Fibroblast of lung (primary cell): ENCODE data around the gene OR8D4. TPM values are rescaled to one million over a fixed set of nuclear protein-coding genes. Genes with fewer than 3 reads are reported as not detected.

Experiments used
- DNase-seq, 2 donors: peaks; one replicate each; pipeline versions ENCODE4 v3.0.0 to v3.0.0-alpha.2; 2010; ENCODE audit warnings: low read depth in 2 of 2
- H2AFZ ChIP-seq: 2 replicates; pipeline ENCODE4 v1.5.1; 2012; ENCODE audit warnings: low read length, control low read depth, inconsistent platforms
- H3K27ac ChIP-seq: 2 replicates; pipeline ENCODE4 v1.5.1; 2011; ENCODE audit warnings: low read length, control low read depth; ENCODE audit not compliant: insufficient read depth
- H3K27me3 ChIP-seq: 2 replicates; pipeline ENCODE4 v1.5.1; 2011; ENCODE audit warnings: mild to moderate bottlenecking, low read length; ENCODE audit not compliant: control insufficient read depth, insufficient read depth
- H3K36me3 ChIP-seq: 2 replicates; pipeline ENCODE4 v1.5.1; 2011; ENCODE audit warnings: low read length; ENCODE audit not compliant: control insufficient read depth, insufficient read depth
- H3K4me1 ChIP-seq: 2 replicates; pipeline ENCODE4 v1.5.1; 2011; ENCODE audit warnings: low read length; ENCODE audit not compliant: control insufficient read depth, insufficient read depth; ENCODE audit errors: extremely low read depth
- H3K4me2 ChIP-seq: 2 replicates; pipeline ENCODE4 v1.5.1; 2011; ENCODE audit warnings: low read length, control low read depth; ENCODE audit not compliant: insufficient read depth; ENCODE audit errors: extremely low read depth
- H3K4me3 ChIP-seq, 4 experiments: fragments of 200-600 bp in 1 of 4; sonication (generic) in 1 of 4; replicated peaks in 1 of 4; 2 replicates each; pipeline ENCODE4 v1.5.1; 2011 to 2016; ENCODE audit warnings: low read length in 4 of 4, low read depth in 3 of 4, mild to moderate bottlenecking in 3 of 4, control low read depth in 2 of 4, inconsistent platforms in 1 of 4, mixed read lengths in 1 of 4; ENCODE audit not compliant: insufficient read depth in 1 of 4; ENCODE audit errors: control extremely low read depth in 1 of 4
- H3K79me2 ChIP-seq: 2 replicates; pipeline ENCODE4 v1.5.1; 2012; ENCODE audit warnings: mild to moderate bottlenecking, low read length, inconsistent platforms; ENCODE audit not compliant: control insufficient read depth, insufficient read depth
- H3K9ac ChIP-seq: 2 replicates; pipeline ENCODE4 v1.5.1; 2011; ENCODE audit warnings: mild to moderate bottlenecking, low read length, control low read depth; ENCODE audit not compliant: insufficient read depth
- H3K9me3 ChIP-seq: 2 replicates; pipeline ENCODE4 v1.5.1; 2012; ENCODE audit warnings: low read depth, low read length; ENCODE audit not compliant: control insufficient read depth, insufficient read depth
- H4K20me1 ChIP-seq: 2 replicates; pipeline ENCODE4 v1.5.1; 2011; ENCODE audit warnings: low read length; ENCODE audit not compliant: control insufficient read depth, insufficient read depth; ENCODE audit errors: extremely low read depth
- CTCF ChIP-seq, 2 donors: IDR thresholded peaks in 1 of 2; conservative IDR thresholded peaks in 1 of 2; 1 replicate in 1 of 2; 2 replicates in 1 of 2; pipeline ENCODE4 v1.5.1; 2011 to 2012; ENCODE audit warnings: low read length in 2 of 2, control low read depth in 1 of 2, inconsistent platforms in 1 of 2, low read depth in 1 of 2, mild to moderate bottlenecking in 1 of 2
- EZH2 ChIP-seq: IDR thresholded peaks from 2 replicates; pipeline ENCODE4 v1.5.1; 2012; ENCODE audit warnings: low read length, control low read depth, mild to moderate bottlenecking; ENCODE audit errors: missing control alignments
- polyA plus RNA-seq, 2 donors: library from polyadenylated mRNA; depleted of rRNA in 1 of 2; stranded (reverse) in 1 of 2; unstranded in 1 of 2; fragments of >200 nt; gene quantifications; 2 replicates each; pipeline ENCODE4 v1.2.1, GENCODE V29; 2011 to 2012; ENCODE audit warnings: missing spikeins in 1 of 2
- total RNA-seq: library from RNA; depleted of rRNA; stranded (reverse); fragments of >200 nt; gene quantifications from 2 replicates; pipeline ENCODE4 v1.2.1, GENCODE V29; 2014

OR8D4 gene
- total and polyA plus RNA-seq, 2 donors (not counting 1 experiment from before 2014, with no cell fraction given) = not detected

- Histone ChIP-seq H3K4me2 (no peak overlapping the region), H3K36me3 (no peaks in the 10 kb centered on the region), H3K79me2 (no peaks in the 10 kb centered on the region), H3K4me3 (no peak overlapping the region), H4K20me1 (no peaks in the 10 kb centered on the region), H3K27me3 (no peaks in the 10 kb centered on the region), H3K4me1 (no peaks in the 10 kb centered on the region), H3K9me3 (no peaks in the 10 kb centered on the region), H3K27ac (no peak overlapping the region), H2AFZ (no peak overlapping the region), H3K9ac (no peak overlapping the region)
- TF ChIP-seq CTCF (conservative IDR thresholded peaks at IDR 0.05 in 1 of 2, IDR thresholded peaks at IDR 0.05 in 1 of 2; ENCODE audit: low read depth in 1 of 2, low read length in 2 of 2) = no peak
- TF ChIP-seq EZH2 = no peak
- no peak for DNase-seq
Measured at GRCh38 chr11:123880912-123881311, 21.1 kb upstream of the OR8D4 start.

GRCh38 chr11:123885570-123885969 lies 16.4 kb upstream of the OR8D4 start, which contains the start of gene TMEM225:
Gene TMEM225 (minus strand): TSS chr11:123885670. CDS start chr11:123885425, 245 bp downstream.
- H4K20me1 ChIP-seq = no peaks in the 10 kb centered on the region
- H3K4me3 ChIP-seq = no peak within 1 kb of the TSS
- no peak within 1 kb of the TSS for H3K9ac ChIP-seq
- H3K27ac ChIP-seq = no peak within 1 kb of the TSS
- no peak within 1 kb of the TSS for H3K4me2 ChIP-seq
- DNase-seq = no peak
- no peaks in the 10 kb centered on the region for H3K27me3 ChIP-seq
- H3K79me2 ChIP-seq = no peaks in the 10 kb centered on the region
- H3K9me3 ChIP-seq = no peaks in the 10 kb centered on the region
- H3K36me3 ChIP-seq = no peaks in the 10 kb centered on the region
- H2AFZ ChIP-seq = no peak within 1 kb of the TSS
- TF ChIP-seq EZH2 (no peak), CTCF (conservative IDR thresholded peaks at IDR 0.05 in 1 of 2, IDR thresholded peaks at IDR 0.05 in 1 of 2; ENCODE audit: low read depth in 1 of 2, low read length in 2 of 2) (no peak)
- H3K4me1 ChIP-seq = no peaks in the 10 kb centered on the region

GRCh38 chr11:123892031-123892430 lies 9.9 kb upstream of the OR8D4 start:
- Histone ChIP-seq H3K27ac (no peak overlapping the region), H2AFZ (no peak overlapping the region), H3K27me3 (no peaks in the 10 kb centered on the region), H3K36me3 (no peaks in the 10 kb centered on the region), H4K20me1 (no peaks in the 10 kb centered on the region), H3K79me2 (no peaks in the 10 kb centered on the region), H3K9ac (no peak overlapping the region), H3K9me3 (no peaks in the 10 kb centered on the region), H3K4me1 (no peaks in the 10 kb centered on the region), H3K4me2 (no peak overlapping the region), H3K4me3 (no peak overlapping the region)
- TF ChIP-seq EZH2 (no peak), CTCF (conservative IDR thresholded peaks at IDR 0.05 in 1 of 2, IDR thresholded peaks at IDR 0.05 in 1 of 2; ENCODE audit: low read depth in 1 of 2, low read length in 2 of 2) (no peak)
- DNase-seq = no peak
